Activated CD4-positive, alpha-beta T cell treated with anti-CD3 and anti-CD28 coated beads for 4 hours (primary cell): Measurements from ENCODE around the gene RELA.
"Not testable (repeated sequence)": the region's sequence is repeated elsewhere in the genome, so short reads cannot be mapped to it uniquely, and the experiment has no call there.

ENCODE experiments used
- DNase-seq, 2 donors: peaks; one replicate each; pipeline ENCODE4 v3.0.0-alpha.2; 2020

RELA gene

GRCh38 chr11:65662799-65663638 lies at the start of gene RELA:
Gene RELA (minus strand): TSS chr11:65662916. CDS start chr11:65662832, 84 bp downstream.
- peak; percentile 85 to 90 for DNase-seq

GRCh38 chr11:65711785-65712632 lies 49.3 kb upstream of the RELA start, which contains the start of gene KAT5:
Gene KAT5 (plus strand): TSS chr11:65712252. CDS start chr11:65712268, 16 bp downstream.
- peak; percentile 97 to 98 for DNase-seq

GRCh38 chr11:65710421-65710820 lies 47.7 kb upstream of the RELA start:
- no peak for DNase-seq

GRCh38 chr11:65709661-65710060 lies 46.9 kb upstream of the RELA start:
- DNase-seq = no peak

- DNase-seq = no peak
Measured at GRCh38 chr11:65708451-65708850, 45.7 kb upstream of the RELA start.

- DNase-seq = not testable (repeated sequence)
Measured at GRCh38 chr11:65707002-65707401, 44.3 kb upstream of the RELA start.

GRCh38 chr11:65706303-65706763 lies 43.6 kb upstream of the RELA start:
- DNase-seq = peak; percentile 64 to 72

- DNase-seq = no peak
Measured at GRCh38 chr11:65703846-65704245, 41.1 kb upstream of the RELA start.

GRCh38 chr11:65701686-65702085 lies 39.0 kb upstream of the RELA start:
- DNase-seq = no peak

- no peak for DNase-seq
Measured at GRCh38 chr11:65700399-65700798, 37.7 kb upstream of the RELA start.

GRCh38 chr11:65699306-65699705 lies 36.6 kb upstream of the RELA start:
- no peak for DNase-seq

- DNase-seq = no peak
Measured at GRCh38 chr11:65698205-65698604, 35.5 kb upstream of the RELA start.

GRCh38 chr11:65696802-65697552 lies 34.3 kb upstream of the RELA start:
- DNase-seq = no peak

GRCh38 chr11:65695459-65696241 lies 32.9 kb upstream of the RELA start:
- DNase-seq = no peak

- DNase-seq = no peak
Measured at GRCh38 chr11:65692367-65692766, 29.7 kb upstream of the RELA start.

- DNase-seq = not testable (repeated sequence)
Measured at GRCh38 chr11:65691847-65692246, 29.1 kb upstream of the RELA start.

GRCh38 chr11:65685981-65686380 lies 23.3 kb upstream of the RELA start:
- DNase-seq = no peak

- not testable (repeated sequence) for DNase-seq
Measured at GRCh38 chr11:65683480-65683879, 20.8 kb upstream of the RELA start.

GRCh38 chr11:65680192-65680743 lies 17.6 kb upstream of the RELA start:
- no peak for DNase-seq

GRCh38 chr11:65672982-65673381 lies 10.3 kb upstream of the RELA start:
- DNase-seq = no peak

- no peak for DNase-seq
Measured at GRCh38 chr11:65672180-65672860, 9.6 kb upstream of the RELA start.
